ENCODE measurements around the gene TGFBR3.

Gene TGFBR3

DNA sequence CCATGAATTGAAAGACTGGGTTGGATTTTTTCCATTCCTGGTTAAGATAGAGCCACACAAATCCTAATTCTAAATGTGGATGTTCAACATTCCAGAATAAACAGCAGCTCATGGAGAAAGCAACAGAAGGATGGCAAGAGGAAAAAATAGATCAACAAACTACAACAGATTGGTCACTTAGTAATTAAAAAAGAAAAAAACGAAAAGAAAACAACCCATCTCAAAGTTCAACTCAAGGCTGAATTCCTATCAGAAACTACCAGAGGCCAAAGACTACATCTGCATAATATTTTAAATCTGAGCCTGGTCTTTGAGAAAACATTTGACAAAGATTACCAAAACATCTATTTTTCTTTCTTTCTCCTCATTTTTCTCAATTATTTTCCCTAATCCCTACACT, 69.9 kb downstream of the TGFBR3 start:
- no peaks in the 10 kb centered on the region for H3K9me3 ChIP-seq (ENCODE audit: control insufficient read depth, low read depth, low read length)
- no peak overlapping the region for H3K9ac ChIP-seq (ENCODE audit: low read length)
- no peaks in the 10 kb centered on the region for H3K36me3 ChIP-seq (ENCODE audit: control insufficient read depth, low read depth, low read length)
- no peak overlapping the region for H3K4me3 ChIP-seq (ENCODE audit: low read length)
- H3K27me3 ChIP-seq (ENCODE audit: control insufficient read depth, insufficient read depth, low read length), result no peaks in the 10 kb centered on the region
- H3K27ac ChIP-seq (ENCODE audit: low read length), result no peak overlapping the region
- peaks cover 13% of the 10 kb centered on the region for H3K4me1 ChIP-seq (ENCODE audit: control insufficient read depth, low read depth, low read length)

DNA sequence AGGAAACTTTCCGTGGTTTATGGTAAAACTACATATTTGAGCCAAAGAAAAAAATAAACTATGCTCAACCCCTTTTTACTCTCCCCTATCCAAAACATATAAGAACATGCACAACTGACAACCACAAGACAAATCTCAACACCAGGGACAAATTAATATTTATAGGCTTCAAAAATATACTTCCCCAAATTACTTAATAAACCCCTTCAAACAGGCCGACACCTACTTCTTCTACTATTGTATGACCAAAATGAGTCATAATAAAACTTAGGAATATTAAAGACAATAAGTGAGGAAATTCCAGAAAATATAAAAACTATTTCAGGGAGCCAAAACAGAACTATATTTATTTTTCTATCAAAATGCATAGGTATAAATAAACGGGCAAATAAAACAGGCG, 71.5 kb downstream of the TGFBR3 start:
- Histone ChIP-seq H3K4me1 (ENCODE audit: control insufficient read depth, low read depth, low read length) (peaks cover 13% of the 10 kb centered on the region), H3K27me3 (ENCODE audit: control insufficient read depth, insufficient read depth, low read length) (no peaks in the 10 kb centered on the region), H3K9me3 (ENCODE audit: control insufficient read depth, low read depth, low read length) (no peaks in the 10 kb centered on the region), H3K9ac (ENCODE audit: low read length) (no peak overlapping the region), H3K4me3 (ENCODE audit: low read length) (no peak overlapping the region), H3K27ac (ENCODE audit: low read length) (no peak overlapping the region), H3K36me3 (ENCODE audit: control insufficient read depth, low read depth, low read length) (no peaks in the 10 kb centered on the region)

DNA sequence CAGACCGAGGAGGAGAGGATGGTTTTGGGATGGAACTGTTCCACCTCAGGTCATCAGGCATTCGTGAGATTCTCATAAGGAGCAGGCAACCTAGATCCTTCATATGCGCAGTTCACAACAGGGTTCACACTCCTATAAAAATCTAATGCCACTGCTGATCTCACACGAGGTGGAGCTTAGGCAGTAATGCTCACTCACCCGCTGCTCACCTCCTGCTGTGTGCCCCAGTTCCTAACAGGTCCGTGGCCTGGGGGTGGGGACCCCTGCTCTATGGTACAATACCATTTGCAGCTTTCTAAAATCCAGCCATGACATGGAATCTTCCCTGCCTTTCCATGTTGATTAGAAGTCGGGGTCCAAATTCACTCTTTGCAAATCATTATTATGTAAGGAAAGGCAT, 72.1 kb downstream of the TGFBR3 start:
- Histone ChIP-seq H3K27me3 (ENCODE audit: control insufficient read depth, insufficient read depth, low read length) (no peaks in the 10 kb centered on the region), H3K9ac (ENCODE audit: low read length) (no peak overlapping the region), H3K4me3 (ENCODE audit: low read length) (no peak overlapping the region), H3K4me1 (ENCODE audit: control insufficient read depth, low read depth, low read length) (peaks cover 13% of the 10 kb centered on the region), H3K27ac (ENCODE audit: low read length) (no peak overlapping the region), H3K9me3 (ENCODE audit: control insufficient read depth, low read depth, low read length) (no peaks in the 10 kb centered on the region), H3K36me3 (ENCODE audit: control insufficient read depth, low read depth, low read length) (no peaks in the 10 kb centered on the region)

DNA sequence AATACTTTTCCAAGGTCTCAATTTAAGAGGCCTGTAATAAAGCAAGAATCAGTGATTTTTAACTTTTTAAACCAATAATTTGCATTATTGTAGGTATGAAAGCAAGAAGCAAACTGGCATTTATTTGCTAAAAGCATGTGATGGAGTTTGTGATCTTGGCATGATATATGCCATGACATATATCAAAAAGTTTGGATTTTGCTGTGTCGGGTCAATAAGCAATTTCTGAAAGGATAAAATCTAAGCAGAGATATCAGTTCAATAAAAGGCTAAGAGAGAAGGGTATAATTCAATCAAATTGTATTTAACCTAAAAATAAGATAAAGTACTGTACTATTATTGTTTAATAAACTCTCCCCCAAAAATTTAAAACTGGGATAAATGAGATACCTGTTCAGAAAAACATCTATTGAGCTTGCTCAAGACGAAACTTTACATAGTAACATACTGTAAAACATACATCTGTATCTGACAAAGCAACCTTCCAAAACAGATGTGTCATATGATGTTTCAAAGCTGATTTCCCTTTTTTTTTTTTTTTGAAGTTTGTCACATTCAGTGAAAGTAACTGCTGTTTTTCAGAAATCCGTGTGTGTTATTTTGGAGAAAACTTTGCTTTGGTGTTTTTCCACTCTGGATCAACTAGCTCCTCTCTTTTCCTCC, 74.5 kb downstream of the TGFBR3 start:
- no peaks in the 10 kb centered on the region for H3K9me3 ChIP-seq (ENCODE audit: control insufficient read depth, low read depth, low read length)
- H3K4me3 ChIP-seq (ENCODE audit: low read length), result no peak overlapping the region
- no peak overlapping the region for H3K9ac ChIP-seq (ENCODE audit: low read length)
- no peaks in the 10 kb centered on the region for H3K36me3 ChIP-seq (ENCODE audit: control insufficient read depth, low read depth, low read length)
- no peaks in the 10 kb centered on the region for H3K4me1 ChIP-seq (ENCODE audit: control insufficient read depth, low read depth, low read length)
- no peak overlapping the region for H3K27ac ChIP-seq (ENCODE audit: low read length)
- no peaks in the 10 kb centered on the region for H3K27me3 ChIP-seq (ENCODE audit: control insufficient read depth, insufficient read depth, low read length)

DNA sequence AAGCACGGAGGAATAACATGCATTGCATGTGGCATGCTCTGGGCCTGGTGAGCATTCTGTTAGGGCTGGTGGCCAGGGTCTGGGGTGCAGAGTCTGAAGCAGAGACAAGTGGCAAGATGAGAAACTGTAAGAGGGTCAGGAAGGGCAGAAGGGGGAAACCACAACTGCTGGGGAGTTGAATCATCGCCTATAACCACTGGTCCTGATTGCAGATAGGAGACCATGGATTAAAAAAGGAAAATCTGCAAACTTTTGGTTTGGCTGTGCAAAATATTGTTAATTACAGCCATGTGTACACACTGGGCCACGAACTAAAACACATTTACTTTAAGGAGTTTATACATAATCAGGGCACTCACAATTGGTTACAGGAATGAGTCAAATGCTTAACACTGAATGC, 76.6 kb downstream of the TGFBR3 start:
- H3K36me3 ChIP-seq (ENCODE audit: control insufficient read depth, low read depth, low read length), result no peaks in the 10 kb centered on the region
- H3K9ac ChIP-seq (ENCODE audit: low read length), result no peak overlapping the region
- no peaks in the 10 kb centered on the region for H3K9me3 ChIP-seq (ENCODE audit: control insufficient read depth, low read depth, low read length)
- H3K27ac ChIP-seq (ENCODE audit: low read length), result no peak overlapping the region
- no peak overlapping the region for H3K4me3 ChIP-seq (ENCODE audit: low read length)
- H3K4me1 ChIP-seq (ENCODE audit: control insufficient read depth, low read depth, low read length), result no peaks in the 10 kb centered on the region
- no peaks in the 10 kb centered on the region for H3K27me3 ChIP-seq (ENCODE audit: control insufficient read depth, insufficient read depth, low read length)

DNA sequence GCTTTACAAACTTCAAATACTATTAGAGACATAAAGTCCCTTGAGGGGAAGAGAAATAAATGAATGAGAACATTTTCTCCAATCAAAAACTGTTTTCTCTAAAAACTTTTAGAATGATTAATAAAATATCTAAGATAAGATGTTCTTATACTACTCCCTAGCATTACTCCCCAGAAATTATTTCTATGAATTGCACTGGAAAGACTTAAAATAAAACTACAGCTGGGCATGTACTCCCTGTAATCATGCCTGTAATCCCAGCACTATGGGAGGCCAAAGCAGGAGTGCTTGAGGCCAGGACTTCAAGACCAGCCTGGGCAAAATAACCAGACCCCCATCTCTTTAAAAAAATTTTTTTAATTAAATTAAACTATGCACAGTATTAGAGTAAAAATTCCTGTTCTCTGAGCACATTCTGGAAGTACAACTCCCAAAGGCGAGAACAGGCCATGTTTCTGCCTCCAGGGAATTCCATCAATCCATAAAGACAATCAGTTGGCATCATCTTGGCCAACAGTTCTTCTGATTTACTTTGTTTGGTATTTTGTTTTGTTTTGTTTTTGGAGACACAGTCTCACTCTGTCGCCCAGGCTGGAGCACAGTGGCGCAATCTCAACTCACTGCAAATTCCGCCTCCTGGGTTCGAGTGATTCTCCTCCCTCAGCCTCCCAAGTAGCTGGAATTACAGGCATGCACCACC, 77.9 kb downstream of the TGFBR3 start:
- Histone ChIP-seq H3K9me3 (ENCODE audit: control insufficient read depth, low read depth, low read length) (no peaks in the 10 kb centered on the region), H3K4me3 (ENCODE audit: low read length) (no peak overlapping the region), H3K27me3 (ENCODE audit: control insufficient read depth, insufficient read depth, low read length) (no peaks in the 10 kb centered on the region), H3K36me3 (ENCODE audit: control insufficient read depth, low read depth, low read length) (no peaks in the 10 kb centered on the region), H3K27ac (ENCODE audit: low read length) (no peak overlapping the region), H3K9ac (ENCODE audit: low read length) (no peak overlapping the region), H3K4me1 (ENCODE audit: control insufficient read depth, low read depth, low read length) (no peaks in the 10 kb centered on the region)

DNA sequence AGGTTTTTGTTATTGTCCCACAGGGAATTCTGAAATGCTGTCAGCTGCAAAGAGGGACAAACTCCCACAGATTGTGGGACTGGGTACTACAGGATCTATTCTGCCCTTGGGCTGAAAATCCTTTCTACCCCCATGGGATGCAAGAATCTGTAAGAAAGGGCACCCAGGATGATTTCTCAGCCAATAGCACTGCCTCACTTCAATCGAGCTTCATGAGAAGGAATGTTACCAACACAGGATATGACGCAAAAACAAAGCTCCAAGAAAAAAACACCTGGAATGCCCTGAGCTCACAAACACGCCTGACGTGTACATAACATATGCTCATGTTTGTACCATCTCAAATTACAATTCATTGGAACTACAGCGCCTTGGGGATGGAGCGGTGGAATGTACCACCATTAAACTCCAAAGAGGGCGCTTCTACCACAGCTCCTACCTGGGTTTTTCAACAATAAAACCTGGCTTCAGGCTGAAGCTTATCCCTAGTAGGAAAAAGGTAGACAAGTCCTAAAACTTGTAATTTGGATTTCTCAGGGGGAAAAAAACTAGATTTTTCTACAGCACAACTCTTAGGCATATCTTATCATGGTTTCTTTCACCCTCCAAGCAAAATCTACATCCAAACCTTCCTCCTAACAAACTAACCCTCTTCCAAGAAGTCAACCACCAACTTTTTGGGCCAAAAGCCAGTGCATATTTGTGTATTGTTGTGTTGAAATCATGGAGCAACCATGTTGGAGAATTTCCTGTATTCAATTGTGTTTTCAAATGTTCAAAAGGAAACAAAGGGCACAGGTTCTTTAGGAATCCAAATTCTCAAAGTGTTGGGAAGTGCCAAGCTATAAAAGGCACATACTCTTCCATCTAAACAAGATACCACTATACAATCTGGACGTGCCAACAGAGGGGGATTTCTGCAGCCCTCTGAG, 78.9 kb downstream of the TGFBR3 start:
- Histone ChIP-seq H3K9me3 (ENCODE audit: control insufficient read depth, low read depth, low read length) (no peaks in the 10 kb centered on the region), H3K27ac (ENCODE audit: low read length) (no peak overlapping the region), H3K36me3 (ENCODE audit: control insufficient read depth, low read depth, low read length) (no peaks in the 10 kb centered on the region), H3K27me3 (ENCODE audit: control insufficient read depth, insufficient read depth, low read length) (no peaks in the 10 kb centered on the region), H3K4me1 (ENCODE audit: control insufficient read depth, low read depth, low read length) (no peaks in the 10 kb centered on the region), H3K4me3 (ENCODE audit: low read length) (no peak overlapping the region), H3K9ac (ENCODE audit: low read length) (no peak overlapping the region)

DNA sequence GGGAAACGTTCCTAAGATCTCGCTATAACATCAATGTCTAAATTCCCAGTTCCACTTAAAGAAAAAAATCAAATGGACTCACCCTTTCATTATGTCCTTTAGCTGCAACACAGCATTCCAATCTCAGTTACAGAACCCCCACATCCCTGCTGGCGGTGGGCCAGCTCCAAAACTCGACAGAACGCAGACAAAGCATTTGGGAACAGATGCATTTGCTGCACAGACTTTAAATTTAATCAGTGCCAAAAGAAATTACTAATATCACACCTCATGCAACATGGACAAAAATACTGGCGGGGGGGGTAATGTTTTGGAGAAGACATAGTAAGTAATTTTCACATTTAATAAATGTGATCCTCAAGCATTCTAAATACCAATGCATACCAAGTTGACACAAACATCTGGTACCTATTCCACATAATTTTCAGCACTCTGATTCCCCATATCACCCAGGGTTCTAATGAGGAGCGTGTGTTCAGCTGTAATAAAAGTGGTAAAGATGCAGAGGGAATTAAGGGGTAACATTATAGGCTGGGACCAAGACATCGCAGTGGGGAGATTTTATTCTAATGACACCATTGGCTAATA, 79.7 kb downstream of the TGFBR3 start:
- Histone ChIP-seq H3K27me3 (ENCODE audit: control insufficient read depth, insufficient read depth, low read length) (no peaks in the 10 kb centered on the region), H3K27ac (ENCODE audit: low read length) (no peak overlapping the region), H3K36me3 (ENCODE audit: control insufficient read depth, low read depth, low read length) (no peaks in the 10 kb centered on the region), H3K4me3 (ENCODE audit: low read length) (no peak overlapping the region), H3K9me3 (ENCODE audit: control insufficient read depth, low read depth, low read length) (no peaks in the 10 kb centered on the region), H3K4me1 (ENCODE audit: control insufficient read depth, low read depth, low read length) (no peaks in the 10 kb centered on the region), H3K9ac (ENCODE audit: low read length) (no peak overlapping the region)

DNA sequence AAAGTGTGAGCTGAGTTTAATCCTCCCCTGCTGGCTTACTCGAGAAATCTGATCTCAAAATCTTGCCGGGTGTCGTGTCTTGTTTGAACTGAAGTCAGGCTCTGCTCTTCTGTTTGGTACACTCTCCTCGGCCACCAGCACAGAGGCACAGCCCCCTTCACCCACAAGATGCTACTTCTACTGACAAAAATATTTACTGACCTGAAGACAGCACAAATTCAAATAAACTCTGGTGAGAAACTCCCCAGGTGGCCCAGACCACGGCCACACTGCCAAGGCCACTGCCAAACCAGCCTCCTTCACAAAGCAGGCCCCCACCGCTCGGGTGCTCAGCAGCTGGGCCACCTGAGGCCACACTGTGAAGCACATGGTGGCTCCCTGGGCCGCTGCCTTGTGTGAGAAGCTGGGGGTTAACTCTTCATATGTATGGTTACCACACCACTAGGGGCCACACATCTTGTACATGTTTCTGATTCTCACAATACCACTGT, 80.6 kb downstream of the TGFBR3 start:
- Histone ChIP-seq H3K9ac (ENCODE audit: low read length) (no peak overlapping the region), H3K4me1 (ENCODE audit: control insufficient read depth, low read depth, low read length) (no peaks in the 10 kb centered on the region), H3K9me3 (ENCODE audit: control insufficient read depth, low read depth, low read length) (no peaks in the 10 kb centered on the region), H3K36me3 (ENCODE audit: control insufficient read depth, low read depth, low read length) (no peaks in the 10 kb centered on the region), H3K27ac (ENCODE audit: low read length) (no peak overlapping the region), H3K27me3 (ENCODE audit: control insufficient read depth, insufficient read depth, low read length) (no peaks in the 10 kb centered on the region), H3K4me3 (ENCODE audit: low read length) (no peak overlapping the region)

DNA sequence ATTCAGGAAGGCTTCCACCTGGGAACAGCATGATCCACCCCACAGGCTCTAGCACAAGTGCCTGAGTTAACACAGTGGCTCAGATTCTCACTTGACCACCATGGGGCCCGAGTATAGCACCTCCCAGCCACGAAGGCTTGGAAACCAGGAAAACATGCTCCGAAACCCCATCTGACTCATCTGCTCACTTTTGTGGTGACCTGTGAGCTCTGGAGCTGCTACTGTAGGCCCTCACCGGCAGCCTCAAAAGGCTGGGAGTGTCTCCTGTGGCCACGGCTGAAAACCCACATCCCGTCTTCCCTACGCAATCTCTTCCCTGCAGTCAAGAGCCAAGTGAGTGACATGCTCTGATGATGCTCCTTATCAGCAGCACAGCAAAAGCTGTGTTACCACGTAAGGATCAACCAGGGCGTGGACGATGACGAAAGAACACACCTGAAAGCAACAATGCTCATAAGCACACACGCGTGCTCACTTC, 81.4 kb downstream of the TGFBR3 start:
- H3K9ac ChIP-seq (ENCODE audit: low read length), result no peak overlapping the region
- H3K9me3 ChIP-seq (ENCODE audit: control insufficient read depth, low read depth, low read length), result no peaks in the 10 kb centered on the region
- no peak overlapping the region for H3K27ac ChIP-seq (ENCODE audit: low read length)
- H3K27me3 ChIP-seq (ENCODE audit: control insufficient read depth, insufficient read depth, low read length), result no peaks in the 10 kb centered on the region
- no peak overlapping the region for H3K4me3 ChIP-seq (ENCODE audit: low read length)
- no peaks in the 10 kb centered on the region for H3K36me3 ChIP-seq (ENCODE audit: control insufficient read depth, low read depth, low read length)
- no peaks in the 10 kb centered on the region for H3K4me1 ChIP-seq (ENCODE audit: control insufficient read depth, low read depth, low read length)

DNA sequence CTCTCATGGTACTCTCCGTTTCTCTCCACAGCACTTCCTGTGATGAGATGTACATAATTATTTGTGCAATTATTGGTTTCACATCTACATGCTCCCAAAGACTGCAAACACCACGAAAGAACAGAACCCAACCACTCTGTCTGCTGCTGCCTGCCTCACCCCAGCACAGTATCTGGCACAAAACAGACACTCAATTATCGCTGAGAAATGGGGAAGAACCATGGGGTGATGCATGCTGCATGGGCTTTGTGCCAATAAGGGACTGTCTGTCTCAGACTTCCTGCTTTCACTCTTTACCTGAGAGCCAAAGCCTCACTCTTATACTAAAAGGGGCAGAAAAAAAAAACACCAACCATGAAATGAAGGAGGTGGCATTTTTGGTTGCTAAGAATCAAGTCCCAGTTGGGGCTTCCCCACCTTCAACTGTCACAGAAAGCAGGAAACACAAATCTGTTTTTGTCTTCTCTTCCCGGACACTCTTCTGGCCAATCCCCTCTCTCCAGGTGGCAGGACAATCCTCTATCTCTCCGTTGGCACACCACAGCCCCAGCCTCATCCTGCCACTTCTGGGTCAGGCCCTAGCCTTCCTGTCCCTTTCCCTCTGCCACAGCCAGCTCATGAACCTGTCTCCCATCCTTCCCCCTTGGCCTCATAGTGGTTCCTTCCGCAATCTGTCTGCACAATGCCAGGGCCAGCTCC, 82.0 kb downstream of the TGFBR3 start:
- no peaks in the 10 kb centered on the region for H3K27me3 ChIP-seq (ENCODE audit: control insufficient read depth, insufficient read depth, low read length)
- H3K27ac ChIP-seq (ENCODE audit: low read length), result no peak overlapping the region
- H3K4me3 ChIP-seq (ENCODE audit: low read length), result no peak overlapping the region
- no peaks in the 10 kb centered on the region for H3K4me1 ChIP-seq (ENCODE audit: control insufficient read depth, low read depth, low read length)
- H3K9me3 ChIP-seq (ENCODE audit: control insufficient read depth, low read depth, low read length), result no peaks in the 10 kb centered on the region
- no peak overlapping the region for H3K9ac ChIP-seq (ENCODE audit: low read length)
- no peaks in the 10 kb centered on the region for H3K36me3 ChIP-seq (ENCODE audit: control insufficient read depth, low read depth, low read length)

Measured in iPS-18a (cell line).